ENCODE measurements around the gene IMPDH2.

GRCh38 chr3:49058011-49058410 is 28.8 kb upstream of the IMPDH2 start:
- TF ChIP-seq EZH2 (IDR thresholded peaks at IDR 0.05) (no peak), POLR2AphosphoS5 (IDR thresholded peaks at IDR 0.05; ENCODE audit: borderline replicate concordance, low read depth, low read length) (no peak), FOXP2 (optimal IDR thresholded peaks at IDR 0.05; ENCODE audit: control extremely low read depth, extremely low read length, insufficient read depth) (no peak)

All from SK-N-MC (cell line).